Hepatic stellate cell (primary cell): ENCODE data around the gene LATS2.

Experiments used
- DNase-seq: peaks from one replicate; pipeline ENCODE4 v3.0.0; 2011; ENCODE audit warnings: low spot score

Gene LATS2

DNA sequence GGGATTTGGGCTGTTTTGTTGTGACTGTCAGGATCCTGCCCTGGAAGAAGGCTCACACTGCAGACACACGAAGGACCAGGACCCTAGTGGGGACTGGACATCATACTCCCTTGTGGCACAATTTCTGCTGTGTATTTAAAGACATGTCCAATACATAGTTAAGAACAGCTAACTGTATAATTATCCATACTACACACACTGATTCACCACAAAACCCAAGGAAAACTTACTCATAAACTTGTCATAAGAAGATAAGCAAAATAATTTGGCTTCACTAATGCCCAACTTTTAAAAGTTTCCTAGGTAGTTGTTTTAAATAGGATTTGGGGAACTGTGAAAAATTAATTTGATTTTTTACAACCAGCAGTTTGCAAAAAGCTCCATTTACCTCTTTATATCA is 46.1 kb downstream of the LATS2 start:
- DNase-seq, result no peak

DNA sequence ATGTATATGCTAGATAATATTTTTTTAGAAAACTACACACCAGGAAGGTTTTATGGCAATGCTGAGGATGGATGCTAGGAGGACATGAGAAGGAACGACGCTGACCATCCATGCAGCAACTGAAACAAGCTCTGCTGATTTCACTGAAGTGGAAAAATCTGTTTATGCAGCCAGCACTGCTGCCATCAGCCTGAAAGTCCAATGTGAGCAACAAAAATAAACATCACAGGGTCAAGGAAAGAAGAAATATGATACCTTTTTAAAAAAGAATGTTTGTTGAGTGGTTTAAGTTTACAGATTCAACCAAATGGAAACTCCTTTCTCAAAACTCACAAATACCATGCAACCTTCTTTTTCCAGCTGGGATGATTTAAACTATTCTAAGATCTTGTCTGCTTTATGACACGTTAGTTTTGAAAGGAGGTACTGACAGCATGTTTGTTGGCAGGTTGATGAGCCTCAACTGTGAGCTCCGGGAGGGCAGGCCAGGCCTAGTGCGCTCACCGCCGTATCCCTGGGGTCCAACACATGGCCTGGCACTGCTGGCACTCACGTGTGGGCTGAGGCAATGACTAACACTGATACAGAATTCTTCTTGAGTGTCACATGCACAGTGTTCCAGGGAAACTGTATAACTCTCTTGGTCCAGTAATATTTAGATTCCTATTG is 46.8 kb downstream of the LATS2 start:
- DNase-seq, result peak; percentile 65

DNA sequence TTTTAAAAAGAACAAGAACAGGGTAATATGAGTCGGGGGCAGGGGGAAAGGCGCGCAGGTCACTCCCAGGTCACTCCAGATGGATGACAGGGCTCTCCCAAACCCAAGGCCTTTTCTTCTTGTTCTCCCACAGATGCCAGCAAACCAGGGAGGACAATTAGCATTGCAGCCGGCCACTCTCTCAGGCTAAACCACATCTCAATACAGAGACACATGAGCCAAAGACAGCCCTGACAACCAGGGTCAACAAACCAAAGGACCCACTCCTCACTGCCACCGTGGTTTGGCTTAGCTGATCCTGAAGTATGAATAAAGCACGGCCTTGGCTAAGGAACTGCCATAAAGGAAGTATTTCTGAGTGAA is 47.3 kb downstream of the LATS2 start:
- no peak for DNase-seq

DNA sequence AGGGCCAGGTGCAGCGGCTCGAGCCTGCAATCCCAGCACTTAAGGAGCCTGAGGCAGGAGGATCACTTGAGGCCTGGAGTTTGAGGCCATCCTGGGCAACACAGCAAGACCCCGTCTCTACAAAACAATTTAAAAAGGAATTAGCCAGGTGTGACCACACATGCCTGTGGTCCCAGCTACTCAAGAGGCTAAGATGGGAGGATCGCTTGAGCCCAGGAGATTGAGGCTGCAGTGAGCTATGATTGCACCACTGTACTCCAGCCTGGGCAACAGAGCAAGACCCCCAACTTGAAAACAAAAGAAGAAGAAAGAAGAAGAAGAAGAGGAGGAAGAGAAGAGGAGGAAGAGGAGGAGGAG is 47.7 kb downstream of the LATS2 start:
- no peak for DNase-seq

DNA sequence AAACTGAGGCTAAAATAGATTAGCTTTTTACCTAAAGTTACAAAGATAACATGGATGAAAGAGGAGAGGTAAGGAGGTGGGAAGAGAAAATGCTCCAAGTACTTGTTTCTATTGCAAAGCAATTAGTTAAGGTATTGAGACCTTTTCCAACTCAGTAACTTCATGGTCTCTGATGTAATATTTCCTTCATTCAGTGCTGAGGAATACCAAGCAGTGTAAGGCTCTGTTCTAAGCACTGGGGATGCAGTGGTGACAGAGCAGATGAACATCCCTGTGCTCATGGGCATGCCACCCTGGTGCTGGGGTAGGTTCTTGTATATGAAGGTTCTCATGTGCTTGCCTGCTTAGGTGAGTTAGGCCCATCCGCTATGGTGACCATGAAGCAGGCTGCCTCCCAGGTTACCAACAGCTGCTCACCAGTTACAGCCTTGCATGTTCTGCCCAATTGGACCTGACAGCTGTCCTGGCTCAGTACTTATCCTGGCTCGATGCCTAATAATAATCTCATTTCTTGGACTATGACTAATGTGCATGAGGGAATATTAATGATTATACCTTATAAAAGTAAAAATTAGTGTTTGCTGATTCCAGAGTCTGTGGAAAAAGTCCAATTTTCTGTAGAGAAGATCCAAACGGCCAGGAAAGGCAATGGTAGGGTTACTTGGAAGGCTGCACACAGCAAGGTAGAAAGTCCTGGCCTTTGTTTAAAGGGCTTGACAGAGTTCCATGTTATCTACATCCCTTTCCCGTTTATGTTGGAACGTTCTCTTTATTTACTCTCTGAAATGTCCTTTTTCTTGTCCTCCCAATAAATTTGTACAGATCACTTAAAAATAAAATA is 48.3 kb downstream of the LATS2 start:
- DNase-seq, result no peak

DNA sequence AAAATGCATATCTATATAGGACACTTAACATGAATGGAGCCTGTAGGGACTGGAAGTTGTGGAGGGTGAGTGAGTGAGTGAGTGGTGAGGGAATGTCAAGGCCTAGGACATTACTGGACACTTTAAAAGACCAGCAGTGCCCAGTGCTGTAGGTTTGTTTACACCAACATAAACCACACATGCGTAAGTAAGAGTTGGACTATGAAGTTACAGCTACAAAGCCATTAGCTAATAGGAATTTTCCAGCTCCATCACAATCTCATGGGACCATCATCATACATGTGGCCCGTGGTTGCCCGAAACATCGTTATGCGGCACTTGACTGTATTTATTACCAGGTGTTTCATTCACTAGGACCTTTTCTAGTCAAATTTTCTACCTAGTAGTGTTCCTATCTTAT is 49.2 kb downstream of the LATS2 start:
- DNase-seq, result no peak

DNA sequence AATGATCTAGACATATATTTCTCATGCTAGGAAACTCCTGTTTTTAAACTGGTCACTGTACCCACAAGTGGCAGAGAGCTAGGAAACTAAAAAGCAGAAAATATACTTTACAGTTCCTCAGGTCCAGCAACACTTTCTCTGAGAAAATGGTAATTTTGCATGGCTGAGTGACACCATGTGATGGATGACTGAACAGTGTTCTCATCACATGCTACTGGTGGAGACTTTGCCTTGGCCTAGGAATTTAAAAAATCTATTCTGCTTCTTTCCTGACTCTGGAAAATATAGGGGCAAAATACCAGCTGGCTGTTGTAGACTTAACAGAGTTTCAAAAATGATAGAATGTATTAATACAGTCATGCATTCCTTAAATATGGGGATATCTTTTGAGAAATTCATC is 50.0 kb downstream of the LATS2 start:
- DNase-seq, result peak; percentile 46

DNA sequence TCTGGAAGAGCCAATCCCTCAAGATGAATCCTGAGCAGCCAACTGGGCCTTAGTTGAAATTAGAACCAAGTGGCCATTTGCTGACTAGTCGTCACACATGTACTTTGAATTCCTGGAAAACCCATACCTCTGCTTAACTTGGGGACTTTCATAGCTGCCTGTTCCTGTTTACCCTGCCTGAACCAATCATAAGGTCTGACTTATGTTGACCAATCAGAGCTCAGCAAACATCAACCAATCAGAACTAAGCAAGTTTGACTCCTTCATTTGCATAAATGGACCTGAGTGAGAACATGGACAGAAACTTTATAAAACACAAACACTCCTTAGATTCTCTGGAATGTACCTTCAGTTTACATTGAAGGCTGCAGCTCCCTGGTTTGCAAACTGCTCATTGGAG is 50.8 kb downstream of the LATS2 start:
- no peak for DNase-seq

DNA sequence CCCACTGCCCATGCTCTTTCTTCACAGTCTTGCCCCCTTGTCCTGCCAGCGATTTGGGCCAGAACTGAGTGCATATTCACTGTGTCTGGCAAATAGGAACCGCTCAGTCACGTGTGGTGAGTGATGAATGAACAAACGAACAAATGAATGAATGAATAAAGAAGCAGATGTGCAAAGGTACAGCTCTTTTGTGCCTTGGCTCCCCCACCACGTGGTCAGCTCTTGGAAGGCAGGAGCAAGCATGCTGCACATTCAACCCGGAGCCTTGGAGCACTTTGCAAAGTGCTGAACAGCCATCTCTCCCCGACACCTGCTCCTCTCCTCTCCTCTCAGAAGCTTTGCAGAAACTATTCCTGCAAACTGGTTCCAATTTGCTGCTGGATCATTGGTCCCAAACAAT is 52.4 kb downstream of the LATS2 start:
- DNase-seq, result no peak

DNA sequence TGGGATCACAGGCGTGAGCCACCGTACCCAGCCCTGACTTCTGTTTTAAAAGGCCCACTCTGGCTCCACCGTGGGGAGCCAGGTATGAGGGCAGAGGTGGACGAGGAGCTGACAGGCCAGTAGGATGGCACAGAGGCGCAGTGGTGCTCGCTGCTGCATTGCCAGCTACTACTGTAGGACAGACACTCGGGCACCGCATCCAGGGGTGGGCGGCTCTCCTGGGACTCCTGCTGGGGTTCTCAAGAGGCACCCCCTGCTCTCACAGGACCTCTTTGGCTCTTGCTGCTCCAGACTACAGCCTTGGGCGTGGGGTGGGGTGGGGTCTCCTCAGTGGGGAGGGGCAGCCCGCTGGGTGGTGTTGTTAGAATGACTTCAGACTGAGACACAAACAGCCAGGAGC is 53.4 kb downstream of the LATS2 start:
- DNase-seq, result no peak

DNA sequence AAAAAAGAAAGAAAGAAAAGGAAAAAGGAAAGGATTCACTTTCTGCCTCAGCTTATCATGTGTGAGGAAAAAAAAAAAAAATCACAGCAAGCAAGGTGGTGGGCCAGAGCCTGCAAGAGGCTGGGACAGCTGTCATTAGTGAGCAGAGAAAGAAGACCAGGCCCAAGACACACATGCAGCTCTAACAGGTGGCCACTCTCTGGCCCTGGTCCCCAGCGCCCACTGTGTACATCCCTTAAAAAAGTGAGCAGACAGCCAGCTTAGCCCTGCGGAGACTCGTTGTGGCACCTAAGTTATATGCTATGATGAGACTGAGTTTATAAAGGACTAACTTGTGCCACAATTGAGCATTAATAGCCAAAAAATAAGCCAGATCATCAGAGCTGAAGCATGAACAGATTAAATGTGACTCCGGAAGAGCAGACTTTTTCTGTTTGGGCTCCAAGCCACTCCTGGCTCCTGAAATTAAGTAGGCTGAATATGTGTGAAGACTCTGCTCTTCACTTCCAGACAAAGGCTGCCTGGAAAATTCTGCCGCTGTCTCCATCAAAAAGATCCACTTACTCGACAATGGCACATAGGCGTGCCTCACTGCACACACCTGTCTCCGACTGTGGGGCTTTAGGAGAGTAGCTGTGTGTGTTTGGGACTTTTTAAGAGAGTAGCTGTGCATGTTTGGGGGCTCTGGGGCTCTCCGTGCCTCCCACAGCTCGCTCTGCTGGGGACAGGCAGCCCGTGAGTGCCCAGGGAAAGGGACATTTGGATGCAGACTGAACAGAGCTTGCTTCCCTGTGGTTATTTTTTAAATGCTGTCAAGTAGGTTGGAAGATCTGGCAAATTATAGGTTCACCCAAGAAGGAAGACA is 55.0 kb downstream of the LATS2 start:
- DNase-seq, result no peak

DNA sequence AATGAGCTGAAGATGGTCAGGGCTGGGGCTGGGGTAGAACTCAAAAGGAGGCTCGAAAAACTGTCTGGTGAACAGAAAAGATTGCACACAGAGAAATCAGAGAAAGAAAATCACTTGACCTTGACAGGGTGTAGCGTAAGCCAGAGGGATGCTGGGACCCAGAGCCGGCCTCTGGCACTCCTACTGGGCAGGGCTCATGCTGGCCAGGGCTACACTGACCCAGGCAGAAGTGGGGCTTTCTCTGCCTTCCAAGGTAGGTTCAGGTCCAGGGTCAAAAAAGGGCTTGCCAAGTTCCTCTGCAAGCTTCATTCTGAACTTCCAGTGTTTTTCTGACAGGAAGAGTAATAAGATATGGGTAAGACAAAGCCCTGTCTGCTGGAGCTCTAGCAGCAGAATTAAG is 56.2 kb downstream of the LATS2 start:
- DNase-seq, result no peak

DNA sequence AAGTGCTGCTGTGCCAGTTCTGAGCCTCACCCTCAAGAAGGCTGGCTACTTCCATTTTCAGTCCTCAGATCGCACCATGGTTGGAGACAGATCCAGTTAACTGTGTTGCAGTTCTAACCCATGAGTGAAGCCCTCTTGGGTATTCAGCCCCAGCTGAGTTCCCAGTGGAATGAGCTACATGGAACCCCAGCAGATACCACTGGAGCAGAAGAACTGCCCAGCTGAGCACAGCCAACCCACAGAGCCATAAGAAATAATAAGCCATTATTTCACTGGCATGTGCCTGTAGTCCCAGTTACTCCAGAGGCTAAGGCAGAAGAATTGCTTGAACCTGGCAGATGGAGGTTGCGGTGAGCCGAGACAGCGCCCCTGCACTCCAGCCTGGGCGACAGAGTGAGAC is 59.9 kb downstream of the LATS2 start:
- DNase-seq, result no peak

DNA sequence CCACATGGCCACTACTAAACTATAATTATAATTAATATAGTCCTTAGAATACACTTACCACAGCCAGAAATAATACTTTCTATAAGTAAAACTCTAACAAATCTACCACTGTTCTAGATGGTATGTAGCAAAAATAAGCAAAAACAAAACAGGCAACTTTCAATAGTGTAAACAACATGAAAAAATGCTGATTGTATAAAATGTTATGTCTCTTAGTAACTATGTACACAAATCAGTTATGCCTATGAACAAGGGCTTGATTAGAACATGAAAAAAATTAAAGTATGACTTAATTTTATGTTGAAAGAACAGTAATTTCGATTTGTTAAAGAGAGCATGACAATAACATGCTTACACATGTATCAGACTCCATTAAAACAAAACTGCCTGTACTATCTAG is 60.7 kb downstream of the LATS2 start:
- no peak for DNase-seq

DNA sequence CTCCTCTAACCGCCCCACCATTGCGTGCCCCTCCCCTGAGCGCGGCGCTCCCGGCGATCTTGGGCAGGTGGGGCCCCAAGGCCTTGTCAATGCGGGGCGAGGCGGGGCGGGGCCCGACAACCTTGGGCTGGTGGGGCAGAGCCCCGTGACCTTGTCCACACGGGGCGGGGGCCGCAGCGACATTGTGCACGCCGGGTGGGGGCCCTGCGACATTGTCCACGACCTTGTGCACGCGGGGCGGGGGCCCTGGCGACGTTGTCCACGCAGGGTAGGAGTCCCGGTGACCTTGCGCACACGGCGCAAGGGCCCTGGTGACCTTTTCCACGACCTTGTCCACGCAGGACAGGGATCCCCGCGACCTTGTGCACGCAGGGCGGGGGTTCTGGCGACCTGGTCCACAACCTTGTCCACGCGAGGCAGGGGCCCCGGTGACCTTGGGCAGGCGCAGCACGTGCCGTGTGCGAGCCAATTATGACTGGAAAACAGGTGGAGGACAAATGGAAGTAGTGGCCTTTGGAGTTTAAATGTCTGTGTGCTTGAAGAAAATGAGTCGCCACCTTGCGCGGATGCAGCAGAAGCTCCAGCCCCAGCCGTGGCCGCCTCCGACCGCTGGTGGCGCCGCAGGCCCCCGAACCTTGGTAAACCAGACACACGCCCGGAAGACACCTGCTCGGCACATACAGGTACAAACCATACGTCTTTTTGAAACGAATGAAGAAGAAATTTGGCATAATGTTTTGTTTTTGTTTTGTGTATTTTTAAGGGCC is 62.6 kb downstream of the LATS2 start:
- no peak for DNase-seq

DNA sequence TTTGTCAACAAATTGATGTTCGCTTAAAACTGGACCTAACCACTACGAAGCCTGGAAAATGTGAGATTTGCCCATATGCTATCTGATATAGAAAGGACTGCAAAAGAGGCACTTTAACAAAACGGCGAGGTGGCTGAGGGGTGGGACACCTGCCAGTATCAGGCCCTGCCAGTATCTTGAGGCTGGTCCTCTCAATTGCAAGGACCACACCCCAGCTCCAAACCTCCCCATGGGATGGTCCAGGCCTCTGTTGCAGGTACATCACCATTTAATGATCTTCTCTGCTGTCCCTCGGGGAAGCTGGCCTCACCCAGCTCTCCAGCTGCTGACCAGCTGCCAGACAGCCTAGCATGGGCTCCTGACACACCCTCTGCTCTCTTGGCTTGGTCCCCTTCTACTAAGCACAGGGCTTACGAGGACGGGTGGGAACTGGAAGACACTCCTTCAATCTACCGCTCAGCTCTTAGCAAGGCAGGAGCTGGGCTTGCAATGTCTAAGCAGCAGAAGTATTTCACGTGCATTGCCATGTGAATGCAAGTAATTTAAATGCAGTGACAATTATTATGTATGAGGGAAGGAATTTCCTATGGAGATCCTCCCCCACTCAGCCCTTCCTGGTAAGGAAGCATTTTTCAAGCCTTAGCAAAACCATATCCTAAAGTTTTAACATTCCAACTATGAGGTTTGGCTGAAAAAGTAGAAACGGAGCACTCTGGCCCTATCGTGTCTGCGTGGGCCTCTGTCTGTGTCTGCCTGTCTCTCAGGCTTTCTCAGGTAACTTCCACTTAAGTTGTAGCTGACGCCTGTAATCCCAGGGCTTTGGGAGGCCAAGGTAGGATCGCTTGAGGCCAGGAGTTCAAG is 63.9 kb downstream of the LATS2 start:
- peak; percentile 90 for DNase-seq

DNA sequence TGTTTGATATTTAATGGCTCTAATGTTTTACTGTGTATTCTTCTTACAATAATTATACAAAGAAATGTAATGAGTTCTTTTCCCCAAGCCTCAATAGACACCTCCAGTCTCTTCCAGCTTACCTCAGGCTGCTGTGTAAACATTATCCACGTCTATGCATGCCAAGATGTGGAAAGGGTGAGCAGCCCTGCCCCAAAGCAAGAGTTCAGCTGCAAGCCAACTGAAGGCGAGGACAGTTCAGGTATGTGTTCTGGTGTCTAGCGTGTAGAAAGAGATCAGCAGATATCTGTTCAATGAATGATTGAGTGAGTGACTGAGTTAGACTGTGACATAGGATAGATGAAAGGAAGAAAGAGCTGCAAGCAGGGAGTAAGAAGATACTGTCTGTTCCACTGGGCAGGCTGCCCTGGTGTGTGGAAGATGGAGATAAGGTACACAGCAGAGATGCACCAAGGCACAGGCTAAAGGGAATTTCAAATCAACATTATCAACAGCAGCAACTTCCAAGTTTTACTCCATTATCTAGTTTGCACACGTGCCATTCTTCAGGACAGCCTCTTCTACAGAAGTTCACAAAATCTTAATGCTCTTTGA is 66.0 kb downstream of the LATS2 start:
- no peak for DNase-seq

DNA sequence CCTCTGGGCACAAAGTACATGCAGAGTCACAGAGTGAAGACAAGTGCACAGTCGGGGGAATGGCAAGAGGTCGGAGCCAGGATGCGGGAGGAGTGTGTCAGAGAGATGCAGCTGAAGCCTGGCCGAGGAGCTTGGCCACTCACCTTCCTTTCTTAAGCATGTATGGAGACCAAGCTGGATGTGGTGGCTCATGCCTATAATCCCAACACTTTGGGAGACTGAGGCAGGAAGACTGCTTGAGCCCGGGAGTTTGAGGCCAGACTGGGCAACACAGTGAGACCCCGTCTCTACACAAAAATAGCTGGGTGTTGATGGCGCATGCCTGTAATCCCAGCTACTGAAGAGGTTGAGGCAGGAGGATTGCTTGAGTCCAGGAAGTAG is 67.0 kb downstream of the LATS2 start:
- DNase-seq, result no peak

DNA sequence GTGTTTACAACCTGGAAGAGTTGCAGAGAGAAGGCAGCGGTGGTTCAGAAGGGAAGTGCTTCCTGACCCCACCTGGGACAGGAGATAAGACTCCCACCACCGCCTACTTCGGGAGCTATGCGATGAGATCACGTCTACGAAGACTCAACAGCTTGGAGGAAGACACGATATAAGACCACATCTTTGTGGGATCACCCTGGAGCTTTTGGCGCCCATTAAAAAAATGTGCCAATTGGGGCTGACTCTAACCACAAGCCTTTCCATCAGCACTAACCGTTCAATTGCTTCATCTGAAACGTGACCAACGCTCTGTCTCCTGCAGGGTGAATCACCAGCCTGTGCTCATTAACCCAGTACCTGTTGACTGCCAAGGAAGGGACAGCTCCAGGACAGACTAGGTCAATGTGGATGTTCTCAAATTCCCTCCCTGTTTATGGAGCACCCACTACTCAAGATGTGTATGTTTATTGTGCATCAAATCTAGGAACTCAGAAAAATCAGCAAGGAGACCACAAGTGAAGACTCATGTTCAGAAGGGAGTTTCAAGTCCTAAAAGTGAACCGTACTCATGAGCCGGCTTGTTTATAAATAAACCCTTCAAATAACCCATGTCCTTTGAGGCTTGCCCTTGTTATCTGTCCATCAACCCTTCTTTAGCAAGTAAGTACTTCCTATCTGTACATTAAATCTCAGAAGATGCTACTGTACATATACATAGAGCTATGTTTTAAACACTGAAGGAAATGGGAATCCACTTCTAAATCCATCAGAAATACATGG is 67.5 kb downstream of the LATS2 start:
- DNase-seq, result no peak

DNA sequence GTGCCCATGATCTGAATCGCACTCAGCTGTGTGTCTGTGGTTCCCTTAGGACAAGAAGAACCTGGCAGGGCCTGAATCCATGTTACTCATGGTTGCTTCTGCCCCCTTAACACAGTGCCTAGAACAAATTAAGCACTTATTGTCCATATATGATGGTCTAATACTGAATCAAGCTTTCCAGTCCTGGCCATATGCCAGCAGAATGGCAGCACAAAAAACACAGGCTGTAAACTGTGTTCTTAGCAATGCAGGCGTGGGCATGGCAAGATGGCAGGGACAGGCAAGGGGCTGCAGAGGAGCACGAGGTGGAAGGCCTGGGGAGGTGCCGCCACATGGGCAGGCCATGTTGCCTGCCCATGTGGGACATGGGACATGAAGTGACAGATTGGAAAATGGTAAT is 68.2 kb downstream of the LATS2 start:
- DNase-seq, result no peak
